ENCODE data around the gene NDUFS6.

NDUFS6 gene

DNA sequence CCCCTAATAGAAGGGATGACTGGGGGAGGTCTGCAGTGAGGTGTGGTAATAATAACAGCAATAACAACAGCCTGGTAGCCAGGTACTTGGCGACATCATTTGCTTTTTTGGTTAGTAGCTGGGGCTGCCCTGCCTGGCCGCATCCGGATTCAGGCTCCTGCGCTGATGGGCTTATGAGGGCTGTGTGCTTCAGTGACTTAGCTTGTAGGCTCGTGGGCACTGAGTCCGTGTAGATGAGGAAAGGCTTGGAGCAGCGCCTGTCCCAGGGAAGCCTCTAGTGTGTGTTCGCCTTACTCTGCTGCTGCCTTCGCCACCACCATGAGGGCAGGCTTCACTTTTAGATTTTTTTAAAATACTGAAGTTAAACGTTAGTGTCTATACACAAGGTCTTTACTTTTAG lies 4.5 kb downstream of the NDUFS6 start:
- TF ChIP-seq EP300 (IDR thresholded peaks at IDR 0.05; ENCODE audit: borderline replicate concordance) (no peak), EGR1 (IDR thresholded peaks at IDR 0.05) (no peak), ZBTB7A (IDR thresholded peaks at IDR 0.05; ENCODE audit: low read depth) (no peak), YY1 (IDR thresholded peaks at IDR 0.05; ENCODE audit: low read depth) (no peak), CREB1 (IDR thresholded peaks at IDR 0.05; ENCODE audit: low read depth) (no peak), TEAD4 (IDR thresholded peaks at IDR 0.05) (no peak), NFIC (IDR thresholded peaks at IDR 0.05) (no peak), RAD21 (IDR thresholded peaks at IDR 0.05; ENCODE audit: low read depth) (no peak), TAF1 (IDR thresholded peaks at IDR 0.05; ENCODE audit: low read depth) (no peak), MAX (IDR thresholded peaks at IDR 0.05) (no peak), FOXM1 (IDR thresholded peaks at IDR 0.05; ENCODE audit: borderline replicate concordance, low read depth) (no peak), REST (IDR thresholded peaks at IDR 0.05; ENCODE audit: low read depth) (no peak), TCF12 (IDR thresholded peaks at IDR 0.05; ENCODE audit: low read depth) (no peak), CEBPB (IDR thresholded peaks at IDR 0.05) (no peak), USF1 (IDR thresholded peaks at IDR 0.05) (no peak)

GRCh38 chr5:1806199-1806598 lies 5.0 kb downstream of the NDUFS6 start:
- TF ChIP-seq REST (IDR thresholded peaks at IDR 0.05; ENCODE audit: low read depth) (no peak), TEAD4 (IDR thresholded peaks at IDR 0.05) (no peak), CEBPB (IDR thresholded peaks at IDR 0.05) (no peak), EP300 (IDR thresholded peaks at IDR 0.05; ENCODE audit: borderline replicate concordance) (no peak), YY1 (IDR thresholded peaks at IDR 0.05; ENCODE audit: low read depth) (no peak), NFIC (IDR thresholded peaks at IDR 0.05) (no peak), TAF1 (IDR thresholded peaks at IDR 0.05; ENCODE audit: low read depth) (no peak), FOXM1 (IDR thresholded peaks at IDR 0.05; ENCODE audit: borderline replicate concordance, low read depth) (no peak), ZBTB7A (IDR thresholded peaks at IDR 0.05; ENCODE audit: low read depth) (no peak), USF1 (IDR thresholded peaks at IDR 0.05) (no peak), MAX (IDR thresholded peaks at IDR 0.05) (no peak)

DNA sequence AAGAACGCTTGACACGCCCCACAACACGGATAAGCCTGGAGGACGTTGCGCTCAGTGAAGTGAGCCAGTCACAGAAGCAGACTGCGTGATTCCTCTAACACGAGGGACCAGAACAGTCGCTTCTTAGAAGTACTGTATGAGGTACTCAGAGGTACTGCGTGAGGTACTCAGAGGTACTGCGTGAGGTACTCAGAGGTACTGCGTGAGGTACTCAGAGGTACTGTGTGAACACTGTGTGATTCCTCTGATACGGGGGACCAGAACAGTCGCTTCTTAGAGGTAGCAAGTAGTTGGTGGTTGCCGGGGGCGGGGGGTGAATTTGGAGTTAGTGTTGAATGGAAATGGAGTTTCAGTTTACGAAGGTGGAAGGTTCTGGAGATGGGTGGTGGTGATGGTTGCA lies 5.8 kb downstream of the NDUFS6 start:
- TF ChIP-seq YY1 (IDR thresholded peaks at IDR 0.05; ENCODE audit: low read depth) (no peak), TCF12 (IDR thresholded peaks at IDR 0.05; ENCODE audit: low read depth) (no peak), FOXM1 (IDR thresholded peaks at IDR 0.05; ENCODE audit: borderline replicate concordance, low read depth) (no peak), EP300 (IDR thresholded peaks at IDR 0.05; ENCODE audit: borderline replicate concordance) (no peak), TAF1 (IDR thresholded peaks at IDR 0.05; ENCODE audit: low read depth) (no peak), MAX (IDR thresholded peaks at IDR 0.05) (no peak), RAD21 (IDR thresholded peaks at IDR 0.05; ENCODE audit: low read depth) (no peak), REST (IDR thresholded peaks at IDR 0.05; ENCODE audit: low read depth) (no peak), ZBTB7A (IDR thresholded peaks at IDR 0.05; ENCODE audit: low read depth) (no peak), CEBPB (IDR thresholded peaks at IDR 0.05) (no peak), NFIC (IDR thresholded peaks at IDR 0.05) (no peak), TEAD4 (IDR thresholded peaks at IDR 0.05) (no peak), CREB1 (IDR thresholded peaks at IDR 0.05; ENCODE audit: low read depth) (no peak), USF1 (IDR thresholded peaks at IDR 0.05) (no peak), EGR1 (IDR thresholded peaks at IDR 0.05) (no peak)

Data from Ishikawa (cell line).